ENCODE data around the gene HTR4. TPM values are rescaled to one million over a fixed set of nuclear protein-coding genes. Genes with fewer than 3 reads are reported as not detected.

Gene HTR4
- total RNA-seq, 1 donor from 2014 or later: not detected

GRCh38 chr5:148541054-148541835, 113.1 kb downstream of the HTR4 start:
- DNase-seq (ENCODE audit: low spot score): no peak
- Histone ChIP-seq H3K9me3 (ENCODE audit: low read depth) (no peaks in the 10 kb centered on the region), H3K79me2 (ENCODE audit: low read depth) (no peaks in the 10 kb centered on the region), H4K20me1 (ENCODE audit: low read depth) (no peaks in the 10 kb centered on the region), H3F3A (ENCODE audit: low read depth) (no peaks in the 10 kb centered on the region), H3K4me1 (no peaks in the 10 kb centered on the region), H3K27ac (no peak overlapping the region), H3K9ac (no peak overlapping the region), H3K4me3 (no peak overlapping the region), H2AFZ (replicated peaks) (no peak overlapping the region), H3K36me3 (no peaks in the 10 kb centered on the region), H3K4me2 (no peak overlapping the region), H3K27me3 (no peaks in the 10 kb centered on the region)
- Mint-ChIP-seq H3K9me3 (peaks cover 2% of the 10 kb centered on the region), H3K27me3 (ENCODE audit: insufficient read depth, low read depth) (peaks cover 2% of the 10 kb centered on the region), H3K27ac (no peak overlapping the region), H3K4me3 (no peak overlapping the region), H3K4me1 (no peaks in the 10 kb centered on the region), H3K36me3 (no peaks in the 10 kb centered on the region)
- no peak for TF ChIP-seq EZH2 (IDR thresholded peaks at IDR 0.05)
- no peak for TF ChIP-seq EZH2phosphoT487 (IDR thresholded peaks at IDR 0.05)
- no peak for TF ChIP-seq CTCF (IDR thresholded peaks at IDR 0.05)

GRCh38 chr5:148540647-148541046, 113.7 kb downstream of the HTR4 start:
- no peaks in the 10 kb centered on the region for H3K79me2 ChIP-seq (ENCODE audit: low read depth)
- no peak overlapping the region for H3K27ac Mint-ChIP-seq
- H3K9me3 Mint-ChIP-seq: peaks cover 5% of the 10 kb centered on the region
- no peaks in the 10 kb centered on the region for H3K9me3 ChIP-seq (ENCODE audit: low read depth)
- no peaks in the 10 kb centered on the region for H4K20me1 ChIP-seq (ENCODE audit: low read depth)
- no peaks in the 10 kb centered on the region for H3K36me3 ChIP-seq
- H3K27me3 Mint-ChIP-seq (ENCODE audit: insufficient read depth, low read depth): peaks cover 2% of the 10 kb centered on the region
- no peak overlapping the region for H3K4me3 ChIP-seq
- H3K9ac ChIP-seq: no peak overlapping the region
- no peaks in the 10 kb centered on the region for H3K27me3 ChIP-seq
- no peaks in the 10 kb centered on the region for H3K4me1 ChIP-seq
- no peak overlapping the region for H3K27ac ChIP-seq
- no peaks in the 10 kb centered on the region for H3K4me1 Mint-ChIP-seq
- H3K36me3 Mint-ChIP-seq: no peaks in the 10 kb centered on the region
- H3K4me3 Mint-ChIP-seq: no peak overlapping the region
- no peak overlapping the region for H3K4me2 ChIP-seq
- H2AFZ ChIP-seq (replicated peaks): no peak overlapping the region
- no peak for TF ChIP-seq CTCF (IDR thresholded peaks at IDR 0.05)
- TF ChIP-seq EZH2phosphoT487 (IDR thresholded peaks at IDR 0.05): no peak
- TF ChIP-seq EZH2 (IDR thresholded peaks at IDR 0.05): no peak
- H3F3A ChIP-seq (ENCODE audit: low read depth): no peaks in the 10 kb centered on the region
- DNase-seq (ENCODE audit: low spot score): no peak

- H3K27me3 Mint-ChIP-seq (ENCODE audit: insufficient read depth, low read depth): peaks cover 2% of the 10 kb centered on the region
- H3K9me3 Mint-ChIP-seq: peaks cover 10% of the 10 kb centered on the region
These were observed 114.5 kb downstream of the HTR4 start for GRCh38 chr5:148539851-148540250.

More at GRCh38 chr5:148539851-148540250, 114.5 kb downstream of the HTR4 start:
- no peaks in the 10 kb centered on the region for H3K36me3 ChIP-seq
- H3K4me3 ChIP-seq: no peak overlapping the region
- no peak overlapping the region for H3K27ac ChIP-seq
- no peaks in the 10 kb centered on the region for H3F3A ChIP-seq (ENCODE audit: low read depth)
- H3K79me2 ChIP-seq (ENCODE audit: low read depth): no peaks in the 10 kb centered on the region
- DNase-seq (ENCODE audit: low spot score): no peak
- no peak overlapping the region for H2AFZ ChIP-seq (replicated peaks)
- H3K4me1 ChIP-seq: no peaks in the 10 kb centered on the region
- TF ChIP-seq EZH2 (IDR thresholded peaks at IDR 0.05): no peak
- no peak for TF ChIP-seq EZH2phosphoT487 (IDR thresholded peaks at IDR 0.05)
- no peak for TF ChIP-seq CTCF (IDR thresholded peaks at IDR 0.05)
- H3K27me3 ChIP-seq: no peaks in the 10 kb centered on the region
- no peaks in the 10 kb centered on the region for H3K4me1 Mint-ChIP-seq
- no peak overlapping the region for H3K9ac ChIP-seq
- H3K4me3 Mint-ChIP-seq: no peak overlapping the region
- H3K4me2 ChIP-seq: no peak overlapping the region
- H4K20me1 ChIP-seq (ENCODE audit: low read depth): no peaks in the 10 kb centered on the region
- no peak overlapping the region for H3K27ac Mint-ChIP-seq
- H3K36me3 Mint-ChIP-seq: no peaks in the 10 kb centered on the region
- no peaks in the 10 kb centered on the region for H3K9me3 ChIP-seq (ENCODE audit: low read depth)

All from neural progenitor cell (in vitro differentiated cells).